Astrocyte (in vitro differentiated cells and primary cell): Measurements from ENCODE around the gene ZNF185. TPM values are rescaled to one million over a fixed set of nuclear protein-coding genes. Genes with fewer than 3 reads are reported as not detected.

Source experiments
- DNase-seq: peaks from one replicate; pipeline ENCODE4 v3.0.0-alpha.2; 2010; ENCODE audit warnings: low read depth
- FAIRE-seq: peaks from 2 replicates; lab custom pipeline; 2011; peaks lifted over from hg19 to GRCh38; lab: Jason Lieb, UNC
- H2AFZ ChIP-seq: 2 replicates; pipeline ENCODE4 v1.6.0; 2012; ENCODE audit warnings: low read depth, low read length, inconsistent platforms
- H3K27ac ChIP-seq: 2 replicates; pipeline ENCODE4 v1.5.1; 2011; ENCODE audit warnings: low read depth, low read length, inconsistent platforms
- H3K27me3 ChIP-seq: 2 replicates; pipeline ENCODE4 v1.6.0; 2011; ENCODE audit warnings: low read length, inconsistent platforms; ENCODE audit not compliant: insufficient read depth
- H3K36me3 ChIP-seq: 2 replicates; pipeline ENCODE4 v1.5.1; 2011; ENCODE audit warnings: low read length, inconsistent platforms; ENCODE audit not compliant: insufficient read depth
- H3K4me1 ChIP-seq: 2 replicates; pipeline ENCODE4 v1.5.1; 2011; ENCODE audit warnings: low read length, inconsistent platforms; ENCODE audit not compliant: insufficient read depth
- H3K4me2 ChIP-seq: 2 replicates; pipeline ENCODE4 v1.6.0; 2012; ENCODE audit warnings: low read length, inconsistent platforms
- H3K4me3 ChIP-seq: 2 replicates; pipeline ENCODE4 v1.5.1; 2011; ENCODE audit warnings: low read depth, mild to moderate bottlenecking, low read length, inconsistent platforms; ENCODE audit not compliant: insufficient read depth
- H3K79me2 ChIP-seq: 2 replicates; pipeline ENCODE4 v1.6.0; 2012; ENCODE audit warnings: mild to moderate bottlenecking, low read length, inconsistent platforms; ENCODE audit not compliant: insufficient read depth
- H3K9ac ChIP-seq: 2 replicates; pipeline ENCODE4 v1.6.0; 2012; ENCODE audit warnings: mild to moderate bottlenecking, low read length, inconsistent platforms
- H3K9me3 ChIP-seq: 2 replicates; pipeline ENCODE4 v1.5.1; 2012; ENCODE audit warnings: low read depth, mild to moderate bottlenecking, low read length, inconsistent platforms; ENCODE audit not compliant: insufficient read depth
- H4K20me1 ChIP-seq: 2 replicates; pipeline ENCODE4 v1.6.0; 2012; ENCODE audit warnings: low read length, inconsistent platforms; ENCODE audit not compliant: insufficient read depth
- H3K27ac Mint-ChIP-seq: one replicate; pipeline ENCODE4 v1.8.0; 2021; ENCODE audit warnings: mild to moderate bottlenecking, mixed read lengths; ENCODE audit not compliant: unreplicated experiment
- H3K27me3 Mint-ChIP-seq: one replicate; pipeline ENCODE4 v1.8.0; 2021; ENCODE audit warnings: low read depth, mixed read lengths; ENCODE audit not compliant: unreplicated experiment
- H3K36me3 Mint-ChIP-seq: one replicate; pipeline ENCODE4 v1.8.0; 2021; ENCODE audit warnings: low read depth, mixed read lengths; ENCODE audit not compliant: unreplicated experiment
- H3K4me1 Mint-ChIP-seq: one replicate; pipeline ENCODE4 v1.8.0; 2021; ENCODE audit warnings: low read depth, mixed read lengths; ENCODE audit not compliant: unreplicated experiment
- H3K4me3 Mint-ChIP-seq: one replicate; pipeline ENCODE4 v1.8.0; 2021; ENCODE audit warnings: mild to moderate bottlenecking, moderate library complexity, mixed read lengths; ENCODE audit not compliant: unreplicated experiment
- H3K9me3 Mint-ChIP-seq: one replicate; pipeline ENCODE4 v1.8.0; 2021; ENCODE audit warnings: mild to moderate bottlenecking, mixed read lengths; ENCODE audit not compliant: unreplicated experiment
- EZH2 ChIP-seq: IDR thresholded peaks from 2 replicates; pipeline ENCODE4 v1.6.1; 2012; ENCODE audit warnings: mild to moderate bottlenecking, low read length, inconsistent platforms; ENCODE audit not compliant: insufficient read depth
- total RNA-seq: library from RNA; stranded (reverse); gene quantifications from 2 replicates; pipeline ENCODE4 v1.2.1, GENCODE V29; 2021
- TF ChIP-seq, protein P1 (sequence below): IDR thresholded peaks from 2 replicates; pipeline ENCODE4 v1.5.1; 2011; ENCODE audit warnings: low read depth, mild to moderate bottlenecking, inconsistent platforms, low read length, moderate library complexity; ENCODE audit not compliant: insufficient read depth

ZNF185 gene
- total RNA-seq, 1 donor from 2014 or later, result 16.2 TPM

- Histone ChIP-seq H3K27me3 (no peaks in the 10 kb centered on the region), H3K36me3 (no peaks in the 10 kb centered on the region), H3K9ac (no peak overlapping the region), H3K4me3 (no peak overlapping the region), H3K79me2 (no peaks in the 10 kb centered on the region), H4K20me1 (no peaks in the 10 kb centered on the region), H3K9me3 (no peaks in the 10 kb centered on the region), H3K4me1 (no peaks in the 10 kb centered on the region), H2AFZ (no peak overlapping the region), H3K27ac (no peak overlapping the region), H3K4me2 (no peak overlapping the region)
- no peaks in the 10 kb centered on the region for H3K9me3 Mint-ChIP-seq
- H3K27ac Mint-ChIP-seq, result no peak overlapping the region
- H3K4me3 Mint-ChIP-seq, result no peak overlapping the region
- no peaks in the 10 kb centered on the region for H3K27me3 Mint-ChIP-seq
- no peak for DNase-seq
- H3K36me3 Mint-ChIP-seq, result no peaks in the 10 kb centered on the region
- TF ChIP-seq, protein P1, sequence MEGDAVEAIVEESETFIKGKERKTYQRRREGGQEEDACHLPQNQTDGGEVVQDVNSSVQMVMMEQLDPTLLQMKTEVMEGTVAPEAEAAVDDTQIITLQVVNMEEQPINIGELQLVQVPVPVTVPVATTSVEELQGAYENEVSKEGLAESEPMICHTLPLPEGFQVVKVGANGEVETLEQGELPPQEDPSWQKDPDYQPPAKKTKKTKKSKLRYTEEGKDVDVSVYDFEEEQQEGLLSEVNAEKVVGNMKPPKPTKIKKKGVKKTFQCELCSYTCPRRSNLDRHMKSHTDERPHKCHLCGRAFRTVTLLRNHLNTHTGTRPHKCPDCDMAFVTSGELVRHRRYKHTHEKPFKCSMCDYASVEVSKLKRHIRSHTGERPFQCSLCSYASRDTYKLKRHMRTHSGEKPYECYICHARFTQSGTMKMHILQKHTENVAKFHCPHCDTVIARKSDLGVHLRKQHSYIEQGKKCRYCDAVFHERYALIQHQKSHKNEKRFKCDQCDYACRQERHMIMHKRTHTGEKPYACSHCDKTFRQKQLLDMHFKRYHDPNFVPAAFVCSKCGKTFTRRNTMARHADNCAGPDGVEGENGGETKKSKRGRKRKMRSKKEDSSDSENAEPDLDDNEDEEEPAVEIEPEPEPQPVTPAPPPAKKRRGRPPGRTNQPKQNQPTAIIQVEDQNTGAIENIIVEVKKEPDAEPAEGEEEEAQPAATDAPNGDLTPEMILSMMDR, result no peak
- TF ChIP-seq EZH2, result no peak
- H3K4me1 Mint-ChIP-seq, result no peaks in the 10 kb centered on the region
- no peak for FAIRE-seq
These were observed 38.4 kb downstream of the ZNF185 start for GRCh38 chrX:152936306-152936705.

DNA sequence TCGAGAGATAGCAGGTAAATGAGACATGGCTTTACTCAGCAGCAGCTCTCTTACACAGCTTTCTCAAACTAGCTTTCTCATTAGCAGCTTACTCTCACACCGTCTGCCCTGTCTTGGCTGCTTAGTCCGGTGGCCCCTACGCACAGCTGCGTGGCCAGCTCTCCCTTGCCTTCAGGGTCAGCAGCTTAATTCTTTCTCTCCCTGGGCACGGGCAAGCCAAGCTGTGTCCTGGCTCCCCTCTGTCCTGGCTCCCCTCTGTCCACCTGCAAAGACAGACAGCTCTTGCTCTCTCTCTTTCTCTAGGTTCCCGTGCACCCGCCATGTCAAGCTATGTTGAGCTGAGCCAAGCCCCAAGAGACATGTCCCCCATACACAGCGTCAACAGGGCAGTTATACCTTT is 39.4 kb downstream of the ZNF185 start:
- no peak for FAIRE-seq
- Mint-ChIP-seq H3K4me1 (no peaks in the 10 kb centered on the region), H3K27me3 (no peaks in the 10 kb centered on the region), H3K9me3 (no peaks in the 10 kb centered on the region), H3K36me3 (no peaks in the 10 kb centered on the region), H3K4me3 (no peak overlapping the region), H3K27ac (no peak overlapping the region)
- H3K4me3 ChIP-seq, result no peak overlapping the region
- H3K4me2 ChIP-seq, result no peak overlapping the region
- no peaks in the 10 kb centered on the region for H3K36me3 ChIP-seq
- no peak for TF ChIP-seq EZH2
- TF ChIP-seq, protein P1, result no peak
- peaks cover 4% of the 10 kb centered on the region for H3K4me1 ChIP-seq
- no peaks in the 10 kb centered on the region for H3K79me2 ChIP-seq
- no peaks in the 10 kb centered on the region for H4K20me1 ChIP-seq
- H3K27ac ChIP-seq, result no peak overlapping the region
- H3K27me3 ChIP-seq, result no peaks in the 10 kb centered on the region
- no peak overlapping the region for H2AFZ ChIP-seq
- DNase-seq, result no peak
- H3K9ac ChIP-seq, result no peak overlapping the region
- H3K9me3 ChIP-seq, result no peaks in the 10 kb centered on the region

DNA sequence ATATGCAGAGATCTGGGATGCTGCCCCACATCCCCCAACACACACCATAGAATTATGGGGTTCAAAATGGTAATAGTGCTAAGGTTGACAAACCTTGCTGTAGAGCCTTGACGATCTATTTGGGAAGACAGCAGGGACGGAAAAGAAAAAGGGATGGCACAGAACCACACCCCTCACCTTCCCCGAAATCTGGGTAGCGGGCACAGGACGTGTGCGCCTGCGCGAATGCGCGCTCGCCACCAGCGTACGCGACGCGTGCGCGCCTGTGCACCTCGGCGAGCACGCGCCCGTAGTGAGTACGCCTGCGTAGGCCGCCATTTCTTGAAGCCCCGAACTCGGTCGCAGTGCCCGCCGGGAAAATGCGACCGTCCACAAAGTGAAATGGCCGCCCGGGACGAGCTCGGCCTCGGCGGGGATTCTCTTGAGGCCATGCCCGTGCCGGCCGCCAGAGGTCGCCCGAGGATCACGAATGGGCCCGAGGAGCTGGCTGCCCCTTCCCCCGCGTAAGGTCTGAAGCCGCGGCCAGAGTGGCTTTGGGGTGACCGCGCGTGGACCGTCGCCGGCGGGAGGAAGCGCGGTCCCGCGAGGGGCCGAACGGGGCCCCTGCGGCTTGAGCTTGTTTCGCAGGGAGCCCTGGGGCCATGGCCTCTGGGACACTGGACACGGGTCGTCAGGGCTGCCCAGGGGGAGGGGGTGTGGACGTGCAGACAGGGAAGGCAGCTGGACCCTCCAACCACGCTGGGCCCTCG is 43.6 kb downstream of the ZNF185 start:
- H3K4me3 Mint-ChIP-seq, result peak overlapping the region; percentile 89

More for the DNA sequence above, 43.6 kb downstream of the ZNF185 start:
- Mint-ChIP-seq H3K27me3 (no peaks in the 10 kb centered on the region), H3K27ac (peak overlapping the region; percentile 53), H3K36me3 (no peaks in the 10 kb centered on the region), H3K4me1 (no peaks in the 10 kb centered on the region), H3K9me3 (no peaks in the 10 kb centered on the region)
- Histone ChIP-seq H3K79me2 (no peaks in the 10 kb centered on the region), H3K27ac (peak overlapping the region; percentile 73), H3K9me3 (no peaks in the 10 kb centered on the region), H3K4me3 (peak overlapping the region; percentile 77), H3K36me3 (no peaks in the 10 kb centered on the region), H4K20me1 (no peaks in the 10 kb centered on the region), H3K4me1 (peaks cover 4% of the 10 kb centered on the region), H2AFZ (peak overlapping the region; percentile 90), H3K4me2 (peak overlapping the region; percentile 95), H3K9ac (peak overlapping the region; percentile 87), H3K27me3 (no peaks in the 10 kb centered on the region)
- DNase-seq (peak; percentile 72), FAIRE-seq (no peak)
- no peak for TF ChIP-seq EZH2
- TF ChIP-seq, protein P1, result peak; percentile 38
